Measurements from ENCODE around the gene VAT1L. TPM values are rescaled to one million over a fixed set of nuclear protein-coding genes. Genes with fewer than 3 reads are reported as not detected.

The VAT1L gene
- total RNA-seq, 2 donors from 2014 or later, result 0.73 to 1.6 TPM

GRCh38 chr16:77777745-77778144 is 10.6 kb upstream of the VAT1L start:
- intact Hi-C loops (cut with DNase I, micrococcal nuclease), result no loop called here
- DNase-seq, result no peak
- no peak for ATAC-seq

GRCh38 chr16:77780378-77780837 is 8.0 kb upstream of the VAT1L start:
- intact Hi-C loops (cut with DNase I, micrococcal nuclease), result loop anchor here in 1 of 2 donors (10.0 kb wide), 1 partner anchor 106 kb away; no protein-coding TSS in a partner anchor
- DNase-seq (no peak), ATAC-seq (no peak)

GRCh38 chr16:77781091-77781490 is 7.3 kb upstream of the VAT1L start:
- intact Hi-C loops (cut with DNase I, micrococcal nuclease), result loop anchor here in 1 of 2 donors (10.0 kb wide), 1 partner anchor 106 kb away; no protein-coding TSS in a partner anchor
- ATAC-seq (no peak), DNase-seq (no peak)

GRCh38 chr16:77782694-77783093 is 5.7 kb upstream of the VAT1L start:
- intact Hi-C loops (cut with DNase I, micrococcal nuclease), result loop anchor here in 1 of 2 donors (10.0 kb wide), 1 partner anchor 108 kb away; no protein-coding TSS in a partner anchor

GRCh38 chr16:77784441-77785372 is 3.7 kb upstream of the VAT1L start:
- ATAC-seq (no peak), DNase-seq (no peak)
- intact Hi-C loops (cut with DNase I, micrococcal nuclease), result loop anchor here in 1 of 2 donors (10.0 kb wide), 1 partner anchor 110 kb away; no protein-coding TSS in a partner anchor

More at GRCh38 chr16:77782694-77783093, 5.7 kb upstream of the VAT1L start:
- DNase-seq (no peak), ATAC-seq (no peak)

- intact Hi-C loops (cut with DNase I, micrococcal nuclease), result loop anchor here in 1 of 2 donors (10.0 kb wide), 1 partner anchor 111 kb away; no protein-coding TSS in a partner anchor
- ATAC-seq, result no peak
- no peak for DNase-seq
These were observed 3.0 kb upstream of the VAT1L start for GRCh38 chr16:77785373-77785764.

GRCh38 chr16:77786186-77786847 is 2.0 kb upstream of the VAT1L start:
- DNase-seq (no peak), ATAC-seq (no peak)
- intact Hi-C loops (cut with DNase I, micrococcal nuclease), result loop anchor here in 1 of 2 donors (10.0 kb wide), 1 partner anchor 112 kb away; no protein-coding TSS in a partner anchor

- intact Hi-C loops (cut with DNase I, micrococcal nuclease), result loop anchor here in 1 of 2 donors (10.0 kb wide), 1 partner anchor 113 kb away; no protein-coding TSS in a partner anchor
- DNase-seq, result no peak
- ATAC-seq, result no peak
These were observed 912 bp upstream of the VAT1L start for GRCh38 chr16:77787452-77787851.

GRCh38 chr16:77789085-77790008 is 983 bp downstream of the VAT1L start:
- DNase-seq (no peak), ATAC-seq (no peak)
- intact Hi-C loops (cut with DNase I, micrococcal nuclease), result loop anchor here in 1 of 2 donors (10.0 kb wide), 1 partner anchor 115 kb away; no protein-coding TSS in a partner anchor

GRCh38 chr16:77790009-77790372 is 1.6 kb downstream of the VAT1L start:
- intact Hi-C loops (cut with DNase I, micrococcal nuclease), result no loop called here
- ATAC-seq (no peak), DNase-seq (no peak)

GRCh38 chr16:77790912-77791311 is 2.5 kb downstream of the VAT1L start:
- intact Hi-C loops (cut with DNase I, micrococcal nuclease), result no loop called here
- DNase-seq (no peak), ATAC-seq (no peak)

- intact Hi-C loops (cut with DNase I, micrococcal nuclease), result no loop called here
- ATAC-seq (no peak), DNase-seq (no peak)
These were observed 5.1 kb downstream of the VAT1L start for GRCh38 chr16:77793417-77793816.

GRCh38 chr16:77794586-77794985 is 6.2 kb downstream of the VAT1L start:
- no peak for DNase-seq
- ATAC-seq, result no peak
- intact Hi-C loops (cut with DNase I, micrococcal nuclease), result no loop called here

GRCh38 chr16:77801817-77802216 is 13.5 kb downstream of the VAT1L start:
- no peak for ATAC-seq
- intact Hi-C loops (cut with DNase I, micrococcal nuclease), result no loop called here

GRCh38 chr16:77805398-77805797 is 17.0 kb downstream of the VAT1L start:
- no peak for DNase-seq
- no peak for ATAC-seq

More at GRCh38 chr16:77801817-77802216, 13.5 kb downstream of the VAT1L start:
- DNase-seq, result no peak

GRCh38 chr16:77807021-77807420 is 18.7 kb downstream of the VAT1L start:
- intact Hi-C loops (cut with DNase I, micrococcal nuclease), result no loop called here
- no peak for DNase-seq
- no peak for ATAC-seq

More at GRCh38 chr16:77805398-77805797, 17.0 kb downstream of the VAT1L start:
- intact Hi-C loops (cut with DNase I, micrococcal nuclease), result no loop called here

GRCh38 chr16:77812856-77813500 is 24.6 kb downstream of the VAT1L start:
- no peak for ATAC-seq
- no peak for DNase-seq
- intact Hi-C loops (cut with DNase I, micrococcal nuclease), result no loop called here

GRCh38 chr16:77816293-77816692 is 27.9 kb downstream of the VAT1L start:
- ATAC-seq, result no peak
- DNase-seq, result no peak

More at GRCh38 chr16:77816293-77816692, 27.9 kb downstream of the VAT1L start:
- intact Hi-C loops (cut with DNase I, micrococcal nuclease), result no loop called here

Measured in left colon (tissue), 2 donors.